PC-9 (cell line): ENCODE data around the gene PPM1J. TPM values are rescaled to one million over a fixed set of nuclear protein-coding genes. Genes with fewer than 3 reads are reported as not detected.

Source experiments
- BruUV-seq: library from RNA; stranded (reverse); fragments of 400-500 nt; replicated peaks from 2 replicates; lab custom pipeline; 2021; lab: Mats Ljungman, UMichigan
- CTCF ChIA-PET: fragments of 300-600 bp; sonication (Branson Sonifier 250); formaldehyde crosslinking; loops from one replicate; lab custom pipeline; 2022; ENCODE audit warnings: antibody characterized with exemption; lab: Charles Lee
- POLR2A ChIA-PET: fragments of 300-600 bp; sonication (Branson Sonifier 250); formaldehyde crosslinking; loops from one replicate; lab custom pipeline; 2022; ENCODE audit warnings: antibody characterized with exemption; ENCODE audit not compliant: unreplicated experiment; lab: Charles Lee
- DNase-seq, 2 experiments: peaks; one replicate each; pipeline versions ENCODE4 v3.0.0 to v3.0.0-alpha.2; 2015 to 2022; ENCODE audit warnings: mixed read lengths in 1 of 2
- H2AFZ ChIP-seq: fragments of 200-600 bp; sonication (generic); 2 replicates; pipeline ENCODE4 v1.8.1; 2017; ENCODE audit warnings: antibody characterized with exemption
- H3F3A ChIP-seq: fragments of 200-600 bp; sonication (generic); 2 replicates; pipeline ENCODE4 v1.8.1; 2017; ENCODE audit warnings: antibody characterized with exemption, mild to moderate bottlenecking, low read depth; ENCODE audit not compliant: insufficient read depth
- H3K27ac ChIP-seq: fragments of 200-600 bp; sonication (generic); 2 replicates; pipeline ENCODE4 v1.6.1; 2016; ENCODE audit warnings: mixed run types
- H3K27me3 ChIP-seq: fragments of 200-600 bp; sonication (generic); 2 replicates; pipeline ENCODE4 v1.6.1; 2016; ENCODE audit warnings: low read depth, mixed run types; ENCODE audit not compliant: insufficient read depth
- H3K36me3 ChIP-seq: fragments of 200-600 bp; sonication (generic); 2 replicates; pipeline ENCODE4 v1.6.1; 2016; ENCODE audit warnings: low read depth, mixed run types
- H3K4me1 ChIP-seq: fragments of 200-600 bp; sonication (generic); replicated peaks from 2 replicates; pipeline ENCODE4 v1.6.1; 2016; ENCODE audit warnings: mixed run types; ENCODE audit not compliant: insufficient read depth
- H3K4me2 ChIP-seq: fragments of 200-600 bp; sonication (generic); 2 replicates; pipeline ENCODE4 v1.6.1; 2017; ENCODE audit warnings: mixed run types
- H3K4me3 ChIP-seq: fragments of 200-600 bp; sonication (generic); 2 replicates; pipeline ENCODE4 v1.6.1; 2016; ENCODE audit warnings: mixed run types
- H3K79me2 ChIP-seq: fragments of 200-600 bp; sonication (generic); 2 replicates; pipeline ENCODE4 v1.6.1; 2017; ENCODE audit warnings: low read depth, mixed run types
- H3K9me2 ChIP-seq: fragments of 200-600 bp; sonication (generic); 2 replicates; pipeline ENCODE4 v1.8.1; 2017; ENCODE audit warnings: mild to moderate bottlenecking; ENCODE audit not compliant: insufficient read depth
- H3K9me3 ChIP-seq: fragments of 200-600 bp; sonication (generic); 2 replicates; pipeline ENCODE4 v1.8.1; 2016; ENCODE audit warnings: low read depth; ENCODE audit not compliant: insufficient read depth
- H4K20me1 ChIP-seq: fragments of 200-600 bp; sonication (generic); 2 replicates; pipeline ENCODE4 v1.8.1; 2017; ENCODE audit not compliant: insufficient read depth
- EZH2 ChIP-seq: fragments of 200-600 bp; sonication (generic); IDR thresholded peaks from 2 replicates; pipeline ENCODE4 v1.8.0; 2017; ENCODE audit warnings: antibody characterized with exemption, low read depth
- intact Hi-C: fragments of 100-400 bp; cut with micrococcal nuclease; formaldehyde crosslinking; loops from one replicate; pipeline ENCODE4 v1.10.0; 2022; ENCODE audit not compliant: unreplicated experiment
- total RNA-seq: library from RNA; stranded (reverse); gene quantifications from 2 replicates; pipeline ENCODE4 v1.2.3, GENCODE V29; 2021
- TF ChIP-seq, protein P1 (sequence below): fragments of 200-600 bp; sonication (generic); conservative IDR thresholded peaks from 2 replicates; pipeline ENCODE4 v1.6.1; 2017; ENCODE audit warnings: mixed run types, antibody characterized with exemption, mild to moderate bottlenecking, moderate library complexity

Gene PPM1J
- total RNA-seq, 1 experiment from 2014 or later = 6.0 TPM

DNA sequence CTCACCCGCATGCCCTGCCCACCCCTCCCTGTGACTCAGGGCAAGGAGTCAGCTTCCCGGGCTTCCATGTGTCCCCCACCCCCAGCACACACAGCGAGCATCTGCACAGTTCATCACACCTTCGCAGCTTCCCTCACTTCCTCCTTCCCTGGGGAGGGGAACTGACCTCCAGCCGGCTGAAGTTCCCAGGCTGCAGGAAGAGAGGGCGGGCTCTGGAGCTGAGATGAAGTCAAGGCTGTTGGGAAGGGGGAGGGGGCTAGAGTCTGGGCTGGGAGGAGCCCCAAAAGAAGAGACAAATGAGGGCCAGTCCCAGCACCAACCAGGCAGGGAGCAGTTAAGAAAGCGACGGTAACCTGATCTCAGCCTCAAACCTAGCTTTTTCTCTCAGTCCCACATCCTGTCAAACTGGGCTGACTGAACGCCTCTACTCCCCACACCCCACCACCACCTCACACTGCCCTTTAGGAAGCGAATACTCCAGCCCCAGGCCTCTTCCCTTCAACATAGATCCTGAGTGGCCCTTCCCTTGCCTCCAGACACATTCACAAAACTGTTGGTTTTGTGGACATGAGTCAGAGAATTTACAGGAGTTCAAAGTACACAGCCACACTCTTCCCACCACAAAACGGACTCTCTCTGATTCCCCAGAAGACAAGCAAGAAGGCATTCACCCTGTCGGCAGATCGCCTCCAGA lies 10.1 kb downstream of the PPM1J start:
- Histone ChIP-seq H3K36me3 (peaks cover 21% of the 10 kb centered on the region), H3F3A (peaks cover 34% of the 10 kb centered on the region), H2AFZ (peak overlapping the region; percentile 35; the same call in 1 of the 2 replicates), H3K27ac (peak overlapping the region; percentile 89), H4K20me1 (no peaks in the 10 kb centered on the region), H3K9me3 (no peaks in the 10 kb centered on the region), H3K27me3 (no peaks in the 10 kb centered on the region), H3K4me2 (peak overlapping the region; percentile 91), H3K9me2 (no peaks in the 10 kb centered on the region), H3K79me2 (peaks cover 44% of the 10 kb centered on the region), H3K4me3 (peak overlapping the region; percentile 87), H3K4me1 (peaks cover 61% of the 10 kb centered on the region)
- POLR2A ChIA-PET = interaction anchor here (0.6 to 1.0 kb wide), 8 partner anchors 30 to 1556 kb away, joined by 4 to 16 read pairs (median 6); partner anchors contain the start of genes LRIG2 and MOV10
- TF ChIP-seq, protein P1, sequence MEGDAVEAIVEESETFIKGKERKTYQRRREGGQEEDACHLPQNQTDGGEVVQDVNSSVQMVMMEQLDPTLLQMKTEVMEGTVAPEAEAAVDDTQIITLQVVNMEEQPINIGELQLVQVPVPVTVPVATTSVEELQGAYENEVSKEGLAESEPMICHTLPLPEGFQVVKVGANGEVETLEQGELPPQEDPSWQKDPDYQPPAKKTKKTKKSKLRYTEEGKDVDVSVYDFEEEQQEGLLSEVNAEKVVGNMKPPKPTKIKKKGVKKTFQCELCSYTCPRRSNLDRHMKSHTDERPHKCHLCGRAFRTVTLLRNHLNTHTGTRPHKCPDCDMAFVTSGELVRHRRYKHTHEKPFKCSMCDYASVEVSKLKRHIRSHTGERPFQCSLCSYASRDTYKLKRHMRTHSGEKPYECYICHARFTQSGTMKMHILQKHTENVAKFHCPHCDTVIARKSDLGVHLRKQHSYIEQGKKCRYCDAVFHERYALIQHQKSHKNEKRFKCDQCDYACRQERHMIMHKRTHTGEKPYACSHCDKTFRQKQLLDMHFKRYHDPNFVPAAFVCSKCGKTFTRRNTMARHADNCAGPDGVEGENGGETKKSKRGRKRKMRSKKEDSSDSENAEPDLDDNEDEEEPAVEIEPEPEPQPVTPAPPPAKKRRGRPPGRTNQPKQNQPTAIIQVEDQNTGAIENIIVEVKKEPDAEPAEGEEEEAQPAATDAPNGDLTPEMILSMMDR = no peak
- no peak for TF ChIP-seq EZH2
- CTCF ChIA-PET = interaction anchor here (0.6 to 1.2 kb wide), 4 partner anchors 30 to 311 kb away, joined by 3 to 11 read pairs (median 4); partner anchors contain the start of gene MOV10
- peak; percentile 94 to 100 for DNase-seq
- BruUV-seq = no TSS peak
- intact Hi-C loops = loop anchor here (1.0 to 10.0 kb wide), 2 partner anchors 31 to 240 kb away; partner anchors contain the start of gene MOV10

DNA sequence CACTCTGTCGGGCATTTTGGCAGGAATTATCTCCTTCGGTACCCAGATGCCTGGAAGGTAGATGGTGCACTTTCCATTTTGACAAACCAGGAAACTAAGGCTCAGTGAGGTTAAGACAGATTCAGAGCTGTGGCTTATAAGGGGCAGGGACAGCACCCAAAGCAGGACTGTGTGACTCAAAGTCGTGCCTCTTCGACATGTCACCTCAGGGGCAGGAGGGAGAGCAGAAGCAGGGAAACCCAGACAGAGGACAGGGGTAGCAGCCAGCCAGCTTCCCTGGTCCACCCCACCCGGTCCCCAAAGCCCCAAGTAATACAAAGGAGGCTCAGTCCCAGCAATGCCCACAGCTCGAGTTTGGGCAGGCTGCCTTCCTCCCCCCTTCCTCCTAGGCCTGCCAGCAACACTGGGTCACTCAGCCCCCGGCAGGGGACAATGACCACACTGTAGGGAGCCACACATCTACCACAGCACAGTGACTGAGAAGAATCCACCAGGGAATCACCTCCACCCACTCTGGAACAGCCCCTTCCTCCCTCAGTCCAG lies 10.7 kb downstream of the PPM1J start:
- Histone ChIP-seq H2AFZ (peak overlapping the region; percentile 35; the same call in 1 of the 2 replicates), H3F3A (peaks cover 40% of the 10 kb centered on the region), H3K27me3 (no peaks in the 10 kb centered on the region), H3K79me2 (peaks cover 44% of the 10 kb centered on the region), H3K9me2 (no peaks in the 10 kb centered on the region), H3K4me3 (peak overlapping the region; percentile 50), H3K9me3 (no peaks in the 10 kb centered on the region), H3K4me2 (peak overlapping the region; percentile 91), H4K20me1 (no peaks in the 10 kb centered on the region), H3K4me1 (peaks cover 68% of the 10 kb centered on the region), H3K36me3 (peaks cover 21% of the 10 kb centered on the region), H3K27ac (peak overlapping the region; percentile 89)
- no TSS peak for BruUV-seq
- ChIA-PET CTCF (interaction anchor here (0.6 to 1.2 kb wide), 4 partner anchors 30 to 310 kb away, joined by 3 to 11 read pairs (median 4); partner anchors contain the start of gene MOV10), POLR2A (interaction anchor here (0.6 to 1.0 kb wide), 7 partner anchors 30 to 1556 kb away, joined by 3 to 16 read pairs (median 7); partner anchors contain the start of genes LRIG2 and MOV10)
- TF ChIP-seq, protein P1 = no peak
- no peak for TF ChIP-seq EZH2
- DNase-seq = no peak
- intact Hi-C loops = loop anchor here (10.0 kb wide), 1 partner anchor 240 kb away; no protein-coding TSS in a partner anchor

DNA sequence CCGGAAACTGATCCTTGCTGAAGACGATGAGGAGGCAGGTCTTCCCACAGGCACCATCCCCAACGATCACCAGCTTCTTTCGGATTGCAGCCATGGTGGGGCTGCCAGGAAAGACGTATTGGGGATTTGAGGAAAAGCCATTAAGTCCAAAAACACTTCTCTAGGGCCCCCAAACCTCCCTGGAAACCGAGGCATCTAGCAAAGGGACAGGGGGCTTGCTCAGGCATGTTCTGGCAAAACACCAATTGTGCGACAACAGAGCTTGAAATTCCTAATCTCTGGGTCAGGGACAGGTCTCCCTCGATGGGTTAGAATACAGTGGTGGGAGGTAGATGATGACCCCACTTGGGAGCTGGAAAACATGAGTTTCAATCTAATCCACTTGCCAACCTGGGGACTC lies 11.4 kb downstream of the PPM1J start:
- no TSS peak for BruUV-seq
- Histone ChIP-seq H3K36me3 (peaks cover 22% of the 10 kb centered on the region), H3K4me3 (peak overlapping the region; percentile 50; the same call in 1 of the 2 replicates), H3F3A (peaks cover 45% of the 10 kb centered on the region), H3K4me2 (peak overlapping the region; percentile 91), H3K9me3 (no peaks in the 10 kb centered on the region), H3K9me2 (no peaks in the 10 kb centered on the region), H3K79me2 (peaks cover 44% of the 10 kb centered on the region), H3K4me1 (peaks cover 75% of the 10 kb centered on the region), H3K27me3 (no peaks in the 10 kb centered on the region), H3K27ac (peak overlapping the region; percentile 89), H2AFZ (no peak overlapping the region), H4K20me1 (no peaks in the 10 kb centered on the region)
- ChIA-PET POLR2A (no interaction called here), CTCF (no interaction called here)
- TF ChIP-seq, protein P1 = no peak
- no peak for TF ChIP-seq EZH2
- no peak for DNase-seq
- intact Hi-C loops = loop anchor here (10.0 kb wide), 1 partner anchor 239 kb away; no protein-coding TSS in a partner anchor
